ENCODE results near the gene GIMAP2.

The GIMAP2 gene

GRCh38 chr7:150733482-150734095, 48.1 kb downstream of the GIMAP2 start:
- no peak for DNase-seq (ENCODE audit: low read depth in 2 of 2)

GRCh38 chr7:150734254-150734653, 48.7 kb downstream of the GIMAP2 start:
- DNase-seq (ENCODE audit: low read depth in 2 of 2): no peak

- DNase-seq (ENCODE audit: low read depth in 2 of 2): no peak
Observed at GRCh38 chr7:150735596-150736358, 50.3 kb downstream of the GIMAP2 start.

- DNase-seq (ENCODE audit: low read depth in 2 of 2): no peak
Observed at GRCh38 chr7:150736864-150737263, 51.4 kb downstream of the GIMAP2 start.

- DNase-seq (ENCODE audit: low read depth in 2 of 2): no peak
Observed at GRCh38 chr7:150737265-150738055, 52.0 kb downstream of the GIMAP2 start, which contains the start of gene GIMAP5. Gene GIMAP5 (plus strand): TSS chr7:150737418. CDS start chr7:150740885, 3,467 bp downstream.

- no peak for DNase-seq (ENCODE audit: low read depth in 2 of 2)
Observed at GRCh38 chr7:150738092-150738491, 52.6 kb downstream of the GIMAP2 start.

GRCh38 chr7:150738591-150739001, 53.1 kb downstream of the GIMAP2 start:
- no peak for DNase-seq (ENCODE audit: low read depth in 2 of 2)

GRCh38 chr7:150739033-150739432, 53.5 kb downstream of the GIMAP2 start:
- DNase-seq (ENCODE audit: low read depth in 2 of 2): no peak

GRCh38 chr7:150740053-150740452, 54.5 kb downstream of the GIMAP2 start:
- DNase-seq (ENCODE audit: low read depth in 2 of 2): no peak

- no peak for DNase-seq (ENCODE audit: low read depth in 2 of 2)
Observed at GRCh38 chr7:150742286-150742968, 56.9 kb downstream of the GIMAP2 start.

Data from fibroblast of skin of left biceps (primary cell).